ENCODE measurements around the gene AKT2.
"Not testable (repeated sequence)": the region's sequence is repeated elsewhere in the genome, so short reads cannot be mapped to it uniquely, and the experiment has no call there.

The AKT2 gene

DNA sequence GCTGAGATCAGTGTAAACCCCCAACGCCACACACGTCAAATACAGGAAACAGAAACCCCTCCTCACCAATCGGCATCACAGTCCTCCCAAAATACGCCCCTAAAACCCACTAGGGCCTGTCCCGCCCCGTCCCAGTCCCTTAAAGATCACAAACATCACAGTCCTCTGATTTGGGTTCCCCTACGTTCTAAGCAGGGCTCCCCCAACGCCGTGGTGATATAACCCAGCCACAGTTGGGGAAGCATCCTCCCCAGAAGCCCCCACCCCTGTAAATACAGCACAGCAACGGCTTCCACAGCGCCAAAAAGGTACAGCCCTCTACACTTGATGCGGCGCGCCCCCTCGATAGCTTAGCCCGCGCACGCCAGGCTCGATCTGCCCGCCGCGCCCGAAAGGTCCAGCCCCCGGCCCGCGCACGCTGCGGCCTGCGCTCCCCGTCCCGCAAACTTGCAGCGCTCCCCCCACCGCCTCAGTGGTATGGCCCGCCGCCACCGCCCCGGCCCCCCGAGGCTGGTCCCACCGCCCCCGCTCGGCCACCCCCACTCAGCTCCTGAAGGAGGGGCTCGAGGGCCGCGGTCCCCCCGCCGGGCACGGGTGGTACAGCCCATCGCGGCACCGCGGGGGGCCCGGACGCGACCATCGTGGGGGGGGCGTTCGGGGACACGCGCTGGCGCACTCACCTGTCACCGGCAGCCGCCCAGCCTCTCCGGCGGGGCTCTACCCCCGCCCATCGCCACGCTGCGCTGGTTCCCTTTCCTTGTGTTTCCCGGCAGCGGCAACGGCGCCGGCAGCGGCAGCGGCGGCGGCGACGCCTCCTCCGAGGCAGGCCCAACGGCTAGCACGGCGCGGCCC, at the start of gene AKT2:
TSS of gene AKT2 (minus strand) at position 845 of the 852 bp plus-strand sequence. CDS start 20,078 bp downstream, outside the sequence.
- Histone ChIP-seq H3K9ac (ENCODE audit: low read length) (peak within 1 kb of the TSS; percentile 96), H3K27me3 (ENCODE audit: control insufficient read depth, insufficient read depth, low read length) (no peaks in the 10 kb centered on the region), H3K27ac (ENCODE audit: low read depth, low read length) (peak within 1 kb of the TSS; percentile 95), H3K9me3 (ENCODE audit: control insufficient read depth, insufficient read depth, low read depth, low read length) (no peaks in the 10 kb centered on the region), H3K4me3 (ENCODE audit: low read depth, low read length) (peak within 1 kb of the TSS; percentile 91), H3K4me1 (ENCODE audit: control insufficient read depth, insufficient read depth, low read length) (peaks cover 34% of the 10 kb centered on the region), H3K36me3 (ENCODE audit: control insufficient read depth, insufficient read depth, low read length) (no peaks in the 10 kb centered on the region; the same call in 1 of the 2 replicates)

GRCh38 chr19:40333083-40333482, 47.9 kb upstream of the AKT2 start:
- not testable (repeated sequence) for H3K4me1 ChIP-seq (ENCODE audit: control insufficient read depth, insufficient read depth, low read length); H3K4me3 ChIP-seq (ENCODE audit: low read depth, low read length); H3K27ac ChIP-seq (ENCODE audit: low read depth, low read length); H3K9ac ChIP-seq (ENCODE audit: low read length); H3K9me3 ChIP-seq (ENCODE audit: control insufficient read depth, insufficient read depth, low read depth, low read length); H3K27me3 ChIP-seq (ENCODE audit: control insufficient read depth, insufficient read depth, low read length)
- H3K36me3 ChIP-seq (ENCODE audit: control insufficient read depth, insufficient read depth, low read length), result peaks cover 60% of the 10 kb centered on the region

GRCh38 chr19:40332669-40333068, 47.5 kb upstream of the AKT2 start:
- Histone ChIP-seq H3K36me3 (ENCODE audit: control insufficient read depth, insufficient read depth, low read length) (peaks cover 64% of the 10 kb centered on the region), H3K9ac (ENCODE audit: low read length) (no peak overlapping the region), H3K9me3 (ENCODE audit: control insufficient read depth, insufficient read depth, low read depth, low read length) (no peaks in the 10 kb centered on the region), H3K27me3 (ENCODE audit: control insufficient read depth, insufficient read depth, low read length) (no peaks in the 10 kb centered on the region), H3K4me1 (ENCODE audit: control insufficient read depth, insufficient read depth, low read length) (0 out of 2 replicates have a peak, but pooled peaks cover 3% of the 10 kb centered on the region), H3K4me3 (ENCODE audit: low read depth, low read length) (no peak overlapping the region), H3K27ac (ENCODE audit: low read depth, low read length) (no peak overlapping the region)

DNA sequence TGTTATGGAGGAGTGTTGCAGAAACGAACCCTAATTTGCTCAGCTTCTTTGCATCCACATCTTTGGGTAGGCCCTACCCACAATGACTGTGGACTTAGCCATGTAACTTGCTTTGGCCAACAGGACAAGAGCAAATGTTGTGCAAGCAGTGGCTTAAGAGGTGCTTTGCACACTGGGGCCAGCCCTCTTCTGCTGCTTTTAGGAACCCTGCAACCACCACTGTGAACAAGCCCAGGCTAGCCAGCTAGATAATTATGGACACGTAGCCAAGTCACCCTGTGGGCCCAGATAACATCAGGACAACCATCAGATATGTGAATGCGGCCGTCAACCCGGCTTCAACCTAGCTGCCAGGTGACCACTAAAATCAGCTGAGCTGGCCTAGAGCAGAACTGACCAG, 45.9 kb upstream of the AKT2 start:
- H3K36me3 ChIP-seq (ENCODE audit: control insufficient read depth, insufficient read depth, low read length), result peaks cover 72% of the 10 kb centered on the region

GRCh38 chr19:40326201-40326600, 41.1 kb upstream of the AKT2 start:
- H3K27ac ChIP-seq (ENCODE audit: low read depth, low read length), result no peak overlapping the region
- no peak overlapping the region for H3K9ac ChIP-seq (ENCODE audit: low read length)
- H3K4me1 ChIP-seq (ENCODE audit: control insufficient read depth, insufficient read depth, low read length), result 0 out of 2 replicates have a peak, but pooled peaks cover 3% of the 10 kb centered on the region
- H3K4me3 ChIP-seq (ENCODE audit: low read depth, low read length), result no peak overlapping the region
- no peaks in the 10 kb centered on the region for H3K9me3 ChIP-seq (ENCODE audit: control insufficient read depth, insufficient read depth, low read depth, low read length)
- no peaks in the 10 kb centered on the region for H3K27me3 ChIP-seq (ENCODE audit: control insufficient read depth, insufficient read depth, low read length)
- peaks cover 77% of the 10 kb centered on the region for H3K36me3 ChIP-seq (ENCODE audit: control insufficient read depth, insufficient read depth, low read length)

More for the DNA sequence above, 45.9 kb upstream of the AKT2 start:
- Histone ChIP-seq H3K27me3 (ENCODE audit: control insufficient read depth, insufficient read depth, low read length) (no peaks in the 10 kb centered on the region), H3K27ac (ENCODE audit: low read depth, low read length) (no peak overlapping the region), H3K9ac (ENCODE audit: low read length) (no peak overlapping the region), H3K9me3 (ENCODE audit: control insufficient read depth, insufficient read depth, low read depth, low read length) (no peaks in the 10 kb centered on the region), H3K4me3 (ENCODE audit: low read depth, low read length) (no peak overlapping the region), H3K4me1 (ENCODE audit: control insufficient read depth, insufficient read depth, low read length) (0 out of 2 replicates have a peak, but pooled peaks cover 3% of the 10 kb centered on the region)

GRCh38 chr19:40323705-40324104, 38.6 kb upstream of the AKT2 start:
- Histone ChIP-seq H3K9ac (ENCODE audit: low read length) (no peak overlapping the region), H3K4me3 (ENCODE audit: low read depth, low read length) (no peak overlapping the region), H3K36me3 (ENCODE audit: control insufficient read depth, insufficient read depth, low read length) (peaks cover 78% of the 10 kb centered on the region), H3K9me3 (ENCODE audit: control insufficient read depth, insufficient read depth, low read depth, low read length) (no peaks in the 10 kb centered on the region), H3K4me1 (ENCODE audit: control insufficient read depth, insufficient read depth, low read length) (no peaks in the 10 kb centered on the region), H3K27ac (ENCODE audit: low read depth, low read length) (no peak overlapping the region), H3K27me3 (ENCODE audit: control insufficient read depth, insufficient read depth, low read length) (no peaks in the 10 kb centered on the region)

DNA sequence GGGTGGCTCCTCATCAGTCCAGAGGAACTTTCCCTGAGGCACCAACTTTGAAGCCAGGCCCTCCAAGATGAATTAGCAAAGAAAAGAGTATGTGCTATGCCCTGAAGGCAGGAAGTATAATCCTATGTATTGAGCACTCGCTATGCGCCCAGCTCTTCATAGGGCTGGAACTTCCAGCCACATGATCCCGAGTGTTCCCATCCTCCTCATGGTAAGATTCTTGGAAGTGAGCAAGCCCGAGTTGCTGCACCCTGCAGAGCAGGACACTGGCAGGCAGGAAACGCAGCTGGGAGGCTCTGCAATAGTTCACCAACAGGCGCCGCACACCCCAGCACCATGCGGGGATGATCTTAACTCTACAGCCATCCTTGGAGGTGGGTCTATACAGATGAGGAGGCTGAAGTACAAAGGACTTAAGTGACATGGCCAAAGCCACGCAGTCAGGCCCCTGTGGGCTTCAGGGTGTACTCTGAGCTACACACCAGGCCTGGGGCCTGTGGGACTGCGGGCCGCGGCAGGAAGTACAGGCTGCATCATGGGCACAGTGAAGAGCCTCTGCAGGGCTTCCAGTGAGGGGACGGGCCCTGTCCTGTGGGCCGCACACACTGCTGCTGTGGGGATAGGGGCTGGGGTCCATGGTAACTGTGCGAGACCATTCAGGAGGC, 37.9 kb upstream of the AKT2 start:
- Histone ChIP-seq H3K27me3 (ENCODE audit: control insufficient read depth, insufficient read depth, low read length) (no peaks in the 10 kb centered on the region), H3K36me3 (ENCODE audit: control insufficient read depth, insufficient read depth, low read length) (peaks cover 71% of the 10 kb centered on the region), H3K9me3 (ENCODE audit: control insufficient read depth, insufficient read depth, low read depth, low read length) (no peaks in the 10 kb centered on the region), H3K4me3 (ENCODE audit: low read depth, low read length) (no peak overlapping the region), H3K9ac (ENCODE audit: low read length) (no peak overlapping the region), H3K4me1 (ENCODE audit: control insufficient read depth, insufficient read depth, low read length) (no peaks in the 10 kb centered on the region), H3K27ac (ENCODE audit: low read depth, low read length) (no peak overlapping the region)

DNA sequence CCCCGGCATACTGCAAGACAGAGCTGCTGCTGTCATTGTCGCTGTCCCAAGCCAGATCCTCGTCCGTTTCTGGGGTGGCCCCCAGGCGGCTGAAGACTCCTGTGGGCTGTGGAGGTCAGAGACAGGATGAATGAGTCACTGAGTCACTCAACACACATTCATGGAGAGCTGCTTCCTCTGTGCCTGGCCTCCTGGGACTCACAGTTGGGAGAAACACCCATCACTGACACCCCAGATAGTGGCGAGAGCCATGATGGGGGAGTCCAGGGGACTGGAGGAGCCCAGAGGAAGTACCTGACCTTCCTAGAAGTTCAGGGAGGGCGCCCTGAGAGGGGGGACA, 37.1 kb upstream of the AKT2 start:
- no peaks in the 10 kb centered on the region for H3K27me3 ChIP-seq (ENCODE audit: control insufficient read depth, insufficient read depth, low read length)
- no peaks in the 10 kb centered on the region for H3K4me1 ChIP-seq (ENCODE audit: control insufficient read depth, insufficient read depth, low read length)
- H3K36me3 ChIP-seq (ENCODE audit: control insufficient read depth, insufficient read depth, low read length), result peaks cover 63% of the 10 kb centered on the region
- no peak overlapping the region for H3K27ac ChIP-seq (ENCODE audit: low read depth, low read length)
- no peaks in the 10 kb centered on the region for H3K9me3 ChIP-seq (ENCODE audit: control insufficient read depth, insufficient read depth, low read depth, low read length)
- H3K9ac ChIP-seq (ENCODE audit: low read length), result no peak overlapping the region
- no peak overlapping the region for H3K4me3 ChIP-seq (ENCODE audit: low read depth, low read length)

- Histone ChIP-seq H3K9me3 (ENCODE audit: control insufficient read depth, insufficient read depth, low read depth, low read length) (no peaks in the 10 kb centered on the region), H3K9ac (ENCODE audit: low read length) (no peak overlapping the region), H3K4me1 (ENCODE audit: control insufficient read depth, insufficient read depth, low read length) (no peaks in the 10 kb centered on the region), H3K4me3 (ENCODE audit: low read depth, low read length) (no peak overlapping the region), H3K27me3 (ENCODE audit: control insufficient read depth, insufficient read depth, low read length) (no peaks in the 10 kb centered on the region), H3K36me3 (ENCODE audit: control insufficient read depth, insufficient read depth, low read length) (peaks cover 65% of the 10 kb centered on the region), H3K27ac (ENCODE audit: low read depth, low read length) (no peak overlapping the region)
These were observed 36.6 kb upstream of the AKT2 start for GRCh38 chr19:40321566-40322270.

GRCh38 chr19:40321076-40321475, 35.9 kb upstream of the AKT2 start:
- Histone ChIP-seq H3K4me1 (ENCODE audit: control insufficient read depth, insufficient read depth, low read length) (no peaks in the 10 kb centered on the region), H3K36me3 (ENCODE audit: control insufficient read depth, insufficient read depth, low read length) (peaks cover 65% of the 10 kb centered on the region)

DNA sequence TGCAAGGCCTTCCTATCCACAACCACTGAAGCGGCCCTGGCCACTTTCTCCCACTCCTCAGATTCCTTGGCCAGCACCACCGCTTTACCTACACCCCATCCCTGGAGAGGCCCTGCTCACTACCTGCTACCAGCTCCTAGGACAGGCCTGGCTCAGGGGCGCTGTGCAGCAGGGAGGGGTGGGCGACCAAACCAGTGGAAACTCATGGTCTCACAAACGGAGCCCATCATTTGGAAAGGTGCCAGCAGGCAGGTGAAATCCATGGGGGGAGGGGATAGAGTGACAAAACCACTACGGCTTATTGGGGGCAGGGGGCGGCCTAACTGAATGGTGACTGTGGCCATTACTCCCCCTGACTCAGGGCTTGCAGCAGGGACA, 35.4 kb upstream of the AKT2 start:
- Histone ChIP-seq H3K4me1 (ENCODE audit: control insufficient read depth, insufficient read depth, low read length) (no peaks in the 10 kb centered on the region), H3K9me3 (ENCODE audit: control insufficient read depth, insufficient read depth, low read depth, low read length) (no peaks in the 10 kb centered on the region), H3K27ac (ENCODE audit: low read depth, low read length) (no peak overlapping the region), H3K9ac (ENCODE audit: low read length) (no peak overlapping the region), H3K4me3 (ENCODE audit: low read depth, low read length) (no peak overlapping the region), H3K36me3 (ENCODE audit: control insufficient read depth, insufficient read depth, low read length) (peaks cover 61% of the 10 kb centered on the region), H3K27me3 (ENCODE audit: control insufficient read depth, insufficient read depth, low read length) (no peaks in the 10 kb centered on the region)

More at GRCh38 chr19:40321076-40321475, 35.9 kb upstream of the AKT2 start:
- Histone ChIP-seq H3K27me3 (ENCODE audit: control insufficient read depth, insufficient read depth, low read length) (no peaks in the 10 kb centered on the region), H3K9me3 (ENCODE audit: control insufficient read depth, insufficient read depth, low read depth, low read length) (no peaks in the 10 kb centered on the region), H3K27ac (ENCODE audit: low read depth, low read length) (no peak overlapping the region), H3K4me3 (ENCODE audit: low read depth, low read length) (no peak overlapping the region), H3K9ac (ENCODE audit: low read length) (no peak overlapping the region)

Measured in HUES6 (cell line).